AG09319 (cell line): ENCODE data around the gene KDM5C.
"Not testable (repeated sequence)": the region's sequence is repeated elsewhere in the genome, so short reads cannot be mapped to it uniquely, and the experiment has no call there.

ENCODE experiments used
- DNase-seq: peaks from one replicate; pipeline ENCODE4 v3.0.0-alpha.2; 2010; ENCODE audit warnings: low read depth; ENCODE audit errors: extremely low read depth
- CTCF ChIP-seq: IDR thresholded peaks from 2 replicates; pipeline ENCODE4 v1.5.1; 2011; ENCODE audit warnings: low read depth, mild to moderate bottlenecking, inconsistent platforms, low read length, moderate library complexity

KDM5C gene

GRCh38 chrX:53190363-53190960, 34.5 kb downstream of the KDM5C start:
- no peak for DNase-seq
- peak; percentile 14 for TF ChIP-seq CTCF

- TF ChIP-seq CTCF: no peak
- DNase-seq: no peak
Observed at GRCh38 chrX:53188763-53189162, 36.2 kb downstream of the KDM5C start.

- no peak for TF ChIP-seq CTCF
- DNase-seq: no peak
Observed at GRCh38 chrX:53186351-53186750, 38.7 kb downstream of the KDM5C start.

- no peak for DNase-seq
- no peak for TF ChIP-seq CTCF
Observed at GRCh38 chrX:53184836-53185235, 40.2 kb downstream of the KDM5C start.

GRCh38 chrX:53171356-53171755, 53.7 kb downstream of the KDM5C start:
- TF ChIP-seq CTCF: 0 out of 2 replicates have a peak, but pooled peaks have one; percentile 0
- no peak for DNase-seq

- no peak for DNase-seq
- no peak for TF ChIP-seq CTCF
Observed at GRCh38 chrX:53166103-53166502, 58.9 kb downstream of the KDM5C start.

- DNase-seq: not testable (repeated sequence)
Observed at GRCh38 chrX:53164566-53164965, 60.4 kb downstream of the KDM5C start.

GRCh38 chrX:53163436-53163835, 61.6 kb downstream of the KDM5C start:
- no peak for TF ChIP-seq CTCF
- DNase-seq: no peak
